ENCODE results near the gene COL8A1.
A peak's percentile ranks its signal among the peaks of the same experiment; 100 is the strongest.

COL8A1 gene

DNA sequence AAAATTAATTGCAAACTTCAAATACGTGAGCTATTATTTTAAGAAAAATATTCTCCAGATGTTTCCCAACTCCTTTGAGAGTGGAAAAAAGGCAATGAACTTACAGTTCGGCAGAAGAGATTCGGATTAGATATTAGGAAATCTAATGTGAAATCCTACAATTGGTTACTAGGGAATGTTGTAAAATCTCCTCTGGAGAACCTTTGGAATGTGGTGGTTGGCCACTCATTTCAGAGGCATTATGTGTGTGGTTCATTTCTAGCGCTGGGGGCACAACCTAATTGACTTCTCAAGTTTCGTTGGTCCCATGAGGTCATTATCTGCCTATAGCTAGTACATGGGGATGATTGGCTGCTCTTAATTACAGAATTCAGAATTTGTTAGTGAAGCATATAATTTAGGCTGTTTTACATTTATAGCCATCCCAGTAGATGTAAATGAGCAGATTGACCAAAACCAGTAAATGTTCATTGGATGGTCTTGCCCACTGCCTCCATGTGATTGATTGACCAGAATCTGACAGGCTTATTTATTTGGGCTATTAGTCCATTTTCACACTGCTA is 144.7 kb downstream of the COL8A1 start:
- H3K4me1 ChIP-seq, result peaks cover 0 to 6% (median 0%) of the 10 kb centered on the region in 10 experiments; a peak in 4 of 20 replicates
- no peaks in the 10 kb centered on the region for H3K36me3 ChIP-seq
- H4K20me1 ChIP-seq, result no peaks in the 10 kb centered on the region
- no peak overlapping the region for H3K9ac ChIP-seq
- TF ChIP-seq Cebpa-rat (IDR thresholded peaks at IDR 0.05), result no peak
- no peaks in the 10 kb centered on the region for H3K9me3 ChIP-seq (replicated peaks in 1 of 11)
- H3K4me2 ChIP-seq, result no peak overlapping the region
- H3K27ac ChIP-seq, result no peak overlapping the region
- no peaks in the 10 kb centered on the region for H3K27me3 ChIP-seq
- H3K4me3 ChIP-seq, result no peak overlapping the region

- H3K4me1 ChIP-seq, result no peaks in the 10 kb centered on the region
- H3K27me3 ChIP-seq, result no peaks in the 10 kb centered on the region
- H3K9me3 ChIP-seq (replicated peaks in 1 of 11), result no peaks in the 10 kb centered on the region
- TF ChIP-seq Cebpa-rat (IDR thresholded peaks at IDR 0.05), result no peak
- no peak overlapping the region for H3K9ac ChIP-seq
- H3K4me2 ChIP-seq, result no peak overlapping the region
- no peak overlapping the region for H3K4me3 ChIP-seq
- no peaks in the 10 kb centered on the region for H4K20me1 ChIP-seq
- no peaks in the 10 kb centered on the region for H3K36me3 ChIP-seq
- no peak overlapping the region for H3K27ac ChIP-seq
These were observed 150.8 kb downstream of the COL8A1 start for GRCh38 chr3:99789011-99789721.

- Histone ChIP-seq H3K27me3 (no peaks in the 10 kb centered on the region), H3K9ac (no peak overlapping the region), H3K36me3 (no peaks in the 10 kb centered on the region), H3K4me3 (no peak overlapping the region), H3K9me3 (replicated peaks in 1 of 11) (no peaks in the 10 kb centered on the region), H3K4me1 (no peaks in the 10 kb centered on the region), H3K4me2 (no peak overlapping the region), H3K27ac (no peak overlapping the region), H4K20me1 (no peaks in the 10 kb centered on the region)
- no peak for TF ChIP-seq Cebpa-rat (IDR thresholded peaks at IDR 0.05)
These were observed 156.1 kb downstream of the COL8A1 start for GRCh38 chr3:99794485-99794884.

GRCh38 chr3:99795573-99795972 is 157.2 kb downstream of the COL8A1 start:
- Histone ChIP-seq H3K4me3 (no peak overlapping the region), H3K36me3 (no peaks in the 10 kb centered on the region), H3K9ac (no peak overlapping the region), H3K27ac (no peak overlapping the region), H4K20me1 (no peaks in the 10 kb centered on the region), H3K27me3 (no peaks in the 10 kb centered on the region), H3K4me1 (no peaks in the 10 kb centered on the region), H3K4me2 (no peak overlapping the region), H3K9me3 (replicated peaks in 1 of 11) (no peaks in the 10 kb centered on the region)
- TF ChIP-seq Cebpa-rat (IDR thresholded peaks at IDR 0.05), result no peak

- H3K27ac ChIP-seq, result no peak overlapping the region
- peaks cover 0 to 9% (median 4%) of the 10 kb centered on the region in 11 experiments; a peak in 9 of 22 replicates for H3K36me3 ChIP-seq
- H3K9me3 ChIP-seq (replicated peaks in 1 of 11), result peaks cover 7 to 12% (median 10%) of the 10 kb centered on the region in 11 experiments
- H3K27me3 ChIP-seq, result no peaks in the 10 kb centered on the region
- no peaks in the 10 kb centered on the region for H3K4me1 ChIP-seq
- H3K9ac ChIP-seq, result no peak overlapping the region
- no peak overlapping the region for H3K4me2 ChIP-seq
- TF ChIP-seq Cebpa-rat (IDR thresholded peaks at IDR 0.05), result no peak
- no peak overlapping the region for H3K4me3 ChIP-seq
- H4K20me1 ChIP-seq, result no peaks in the 10 kb centered on the region
These were observed 161.0 kb downstream of the COL8A1 start for GRCh38 chr3:99799422-99799821.

- Histone ChIP-seq H3K4me3 (no peak overlapping the region), H3K27ac (no peak overlapping the region), H4K20me1 (no peaks in the 10 kb centered on the region), H3K27me3 (no peaks in the 10 kb centered on the region), H3K9ac (no peak overlapping the region), H3K4me1 (no peaks in the 10 kb centered on the region), H3K4me2 (no peak overlapping the region), H3K36me3 (peaks cover 0 to 30% (median 14%) of the 10 kb centered on the region in 11 experiments; a peak in 14 of 22 replicates), H3K9me3 (replicated peaks in 1 of 11) (peaks cover 29 to 37% (median 33%) of the 10 kb centered on the region in 11 experiments)
- no peak for TF ChIP-seq Cebpa-rat (IDR thresholded peaks at IDR 0.05)
These were observed 164.9 kb downstream of the COL8A1 start for GRCh38 chr3:99803297-99803696.

DNA sequence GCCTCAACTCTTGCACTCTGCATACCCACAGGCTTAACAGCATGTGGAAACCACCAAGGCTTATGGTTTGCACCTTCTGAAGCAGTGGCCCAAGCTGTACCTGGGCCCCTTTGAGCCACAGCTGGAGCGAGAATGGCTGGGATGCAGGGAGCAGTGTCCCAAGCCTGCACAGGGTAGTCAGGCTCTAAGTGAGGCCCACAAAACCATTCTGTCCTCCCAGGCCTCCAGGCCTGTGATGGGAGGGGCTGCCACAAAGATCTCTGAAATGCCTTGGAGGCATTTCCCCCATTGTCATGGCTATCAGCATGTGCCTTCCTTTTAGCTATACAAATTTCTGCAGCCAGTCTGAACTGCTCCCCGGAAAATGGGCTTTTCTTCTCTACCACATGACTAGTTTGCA is 166.8 kb downstream of the COL8A1 start:
- no peaks in the 10 kb centered on the region for H3K4me1 ChIP-seq
- no peak overlapping the region for H3K4me2 ChIP-seq
- peak overlapping the region in 2 of 10 experiments; percentile 2 to 6; a peak in 1 of 20 replicates for H3K4me3 ChIP-seq
- no peak overlapping the region for H3K9ac ChIP-seq
- no peaks in the 10 kb centered on the region for H3K27me3 ChIP-seq
- no peak for TF ChIP-seq Cebpa-rat (IDR thresholded peaks at IDR 0.05)
- H3K36me3 ChIP-seq, result peaks cover 0 to 30% (median 14%) of the 10 kb centered on the region in 11 experiments; a peak in 14 of 22 replicates
- H3K27ac ChIP-seq, result no peak overlapping the region
- H4K20me1 ChIP-seq, result no peaks in the 10 kb centered on the region
- peaks cover 29 to 37% (median 33%) of the 10 kb centered on the region in 11 experiments for H3K9me3 ChIP-seq (replicated peaks in 1 of 11)

GRCh38 chr3:99808163-99808794 is 169.9 kb downstream of the COL8A1 start:
- H3K9me3 ChIP-seq (replicated peaks in 1 of 11), result peaks cover 29 to 37% (median 33%) of the 10 kb centered on the region in 11 experiments
- H3K9ac ChIP-seq, result no peak overlapping the region
- H3K4me3 ChIP-seq, result no peak overlapping the region
- no peaks in the 10 kb centered on the region for H4K20me1 ChIP-seq
- no peaks in the 10 kb centered on the region for H3K27me3 ChIP-seq
- H3K4me1 ChIP-seq, result no peaks in the 10 kb centered on the region
- no peak overlapping the region for H3K27ac ChIP-seq
- H3K36me3 ChIP-seq, result peaks cover 0 to 30% (median 14%) of the 10 kb centered on the region in 11 experiments; a peak in 14 of 22 replicates
- no peak for TF ChIP-seq Cebpa-rat (IDR thresholded peaks at IDR 0.05)
- H3K4me2 ChIP-seq, result no peak overlapping the region

GRCh38 chr3:99809565-99809964 is 171.2 kb downstream of the COL8A1 start:
- Histone ChIP-seq H3K27ac (no peak overlapping the region), H4K20me1 (no peaks in the 10 kb centered on the region), H3K4me3 (no peak overlapping the region), H3K9me3 (replicated peaks in 1 of 11) (peaks cover 20 to 26% (median 22%) of the 10 kb centered on the region in 11 experiments), H3K4me1 (no peaks in the 10 kb centered on the region), H3K9ac (no peak overlapping the region), H3K27me3 (no peaks in the 10 kb centered on the region), H3K36me3 (peaks cover 0 to 20% (median 8%) of the 10 kb centered on the region in 11 experiments; a peak in 14 of 22 replicates), H3K4me2 (no peak overlapping the region)
- no peak for TF ChIP-seq Cebpa-rat (IDR thresholded peaks at IDR 0.05)

Data from BLaER1 treated with 17β-estradiol and CSF1 and Interleukin-3, amounts not matched to agents 10 nM and 100 nM (cell line).